Stomach smooth muscle (tissue), 2 donors: ENCODE data around the gene ARHGAP15.

Experiments used
- H3K27ac ChIP-seq: one replicate; pipeline ENCODE4 v1.7.0; 2013; ENCODE audit warnings: mild to moderate bottlenecking, low read length, inconsistent platforms
- H3K27me3 ChIP-seq, 2 donors: one replicate each; pipeline ENCODE4 v1.7.0; 2013; ENCODE audit warnings: low read length in 2 of 2; ENCODE audit not compliant: insufficient read depth in 2 of 2, control insufficient read depth in 1 of 2
- H3K36me3 ChIP-seq, 2 donors: one replicate each; pipeline ENCODE4 v1.7.0; 2013; ENCODE audit warnings: low read length in 2 of 2; ENCODE audit not compliant: control insufficient read depth in 2 of 2, insufficient read depth in 2 of 2
- H3K4me1 ChIP-seq: one replicate; pipeline ENCODE4 v1.7.0; 2013; ENCODE audit warnings: low read length; ENCODE audit not compliant: control insufficient read depth, insufficient read depth
- H3K4me3 ChIP-seq, 2 donors: one replicate each; pipeline ENCODE4 v1.7.0; 2013; ENCODE audit warnings: low read length in 2 of 2
- H3K9ac ChIP-seq, 2 donors: one replicate each; pipeline ENCODE4 v1.7.0; 2013; ENCODE audit warnings: low read length in 2 of 2, mild to moderate bottlenecking in 1 of 2
- H3K9me3 ChIP-seq, 2 donors: one replicate each; pipeline ENCODE4 v1.7.0; 2013; ENCODE audit warnings: low read length in 2 of 2; ENCODE audit not compliant: control insufficient read depth in 2 of 2
- donor health status: healthy.
- donor health status: Pancreatic carcinoma.

The ARHGAP15 gene

DNA sequence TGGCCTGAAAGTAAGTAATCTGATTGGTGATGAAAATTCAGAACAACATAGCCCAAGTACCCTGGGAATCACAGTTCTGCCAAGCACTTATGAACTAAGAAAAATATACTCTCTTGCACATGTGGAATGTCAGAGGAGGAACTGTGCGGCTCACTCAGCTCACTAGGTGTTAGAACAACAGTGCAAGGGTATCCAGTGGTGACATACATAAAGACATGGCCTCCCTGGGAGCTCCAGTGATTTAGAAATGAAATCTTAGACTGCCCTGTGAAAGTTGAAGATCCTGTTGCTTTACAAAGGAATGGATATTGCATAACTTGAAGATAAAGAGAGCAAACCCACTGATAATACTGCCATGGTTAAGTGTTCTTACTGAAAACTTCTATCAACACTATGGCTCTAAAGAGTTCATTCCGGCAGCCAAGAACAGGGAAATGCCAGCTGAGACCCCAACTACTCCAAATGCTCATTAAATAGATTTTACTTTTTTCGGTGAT is 246.2 kb downstream of the ARHGAP15 start:
- Histone ChIP-seq H3K36me3 (no peaks in the 10 kb centered on the region), H3K4me1 (no peaks in the 10 kb centered on the region), H3K9ac (no peak overlapping the region), H3K27ac (no peak overlapping the region), H3K9me3 (no peaks in the 10 kb centered on the region), H3K27me3 (no peaks in the 10 kb centered on the region), H3K4me3 (no peak overlapping the region)

DNA sequence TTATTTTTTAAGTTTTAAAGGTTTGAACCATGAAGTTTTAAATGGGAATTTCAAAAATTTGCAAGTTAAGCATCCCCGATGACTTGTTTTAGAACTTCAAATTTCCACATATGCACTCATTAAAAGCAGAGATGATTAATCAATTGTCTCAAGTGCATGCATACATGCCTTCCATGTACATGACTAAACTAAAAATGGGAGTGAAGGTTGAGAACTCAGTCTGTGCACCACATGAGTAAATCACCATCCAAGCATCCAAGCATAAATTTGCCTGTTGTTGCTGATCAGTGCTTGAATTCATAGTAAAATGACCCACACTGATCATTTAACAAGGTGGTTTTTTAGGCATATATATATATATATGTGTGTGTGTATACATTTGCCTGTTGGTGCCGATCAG is 249.8 kb downstream of the ARHGAP15 start:
- Histone ChIP-seq H3K9me3 (no peaks in the 10 kb centered on the region), H3K9ac (no peak overlapping the region), H3K27me3 (no peaks in the 10 kb centered on the region), H3K36me3 (no peaks in the 10 kb centered on the region), H3K4me1 (no peaks in the 10 kb centered on the region), H3K4me3 (no peak overlapping the region), H3K27ac (no peak overlapping the region)

DNA sequence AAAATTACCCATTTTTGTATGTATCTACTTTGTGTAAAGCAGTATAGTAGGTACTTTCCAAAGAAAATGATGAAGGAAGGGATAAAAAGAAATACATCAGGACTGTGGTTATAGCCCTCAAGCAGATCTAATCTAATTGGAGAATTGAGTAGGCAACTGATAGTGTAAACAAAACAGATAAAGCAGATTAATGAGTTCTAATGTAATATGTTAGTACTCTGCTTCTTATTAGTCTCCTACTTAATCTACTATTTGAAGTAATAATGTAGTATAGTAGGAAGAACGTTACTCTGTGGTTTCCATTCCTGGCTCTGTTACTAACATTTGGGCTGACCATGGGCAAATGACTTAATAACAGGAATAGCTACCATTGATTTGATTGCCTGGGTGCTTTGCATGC is 250.7 kb downstream of the ARHGAP15 start:
- Histone ChIP-seq H3K4me1 (no peaks in the 10 kb centered on the region), H3K27me3 (no peaks in the 10 kb centered on the region), H3K4me3 (no peak overlapping the region), H3K9ac (no peak overlapping the region), H3K36me3 (no peaks in the 10 kb centered on the region), H3K9me3 (no peaks in the 10 kb centered on the region), H3K27ac (no peak overlapping the region)

DNA sequence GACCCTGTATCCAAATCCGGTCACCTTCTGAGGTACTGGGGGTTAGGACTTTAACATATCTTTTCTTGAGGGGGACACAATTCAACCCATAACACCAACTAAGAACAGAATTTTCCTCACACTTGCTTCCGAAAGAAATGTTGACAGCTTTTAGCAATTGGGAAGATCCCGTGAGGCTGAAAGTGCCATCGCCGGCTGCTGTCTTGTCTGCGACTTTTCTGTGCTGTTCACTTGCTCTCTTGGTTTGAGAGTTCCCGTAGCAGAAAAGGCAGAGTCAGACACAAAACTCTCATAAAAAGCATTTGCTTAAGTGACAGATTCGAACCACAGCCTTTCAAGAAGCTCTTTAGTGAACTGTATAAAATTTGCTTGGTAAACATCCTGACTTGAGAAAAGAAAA is 253.4 kb downstream of the ARHGAP15 start:
- Histone ChIP-seq H3K9me3 (no peaks in the 10 kb centered on the region), H3K27me3 (no peaks in the 10 kb centered on the region), H3K4me1 (no peaks in the 10 kb centered on the region)

DNA sequence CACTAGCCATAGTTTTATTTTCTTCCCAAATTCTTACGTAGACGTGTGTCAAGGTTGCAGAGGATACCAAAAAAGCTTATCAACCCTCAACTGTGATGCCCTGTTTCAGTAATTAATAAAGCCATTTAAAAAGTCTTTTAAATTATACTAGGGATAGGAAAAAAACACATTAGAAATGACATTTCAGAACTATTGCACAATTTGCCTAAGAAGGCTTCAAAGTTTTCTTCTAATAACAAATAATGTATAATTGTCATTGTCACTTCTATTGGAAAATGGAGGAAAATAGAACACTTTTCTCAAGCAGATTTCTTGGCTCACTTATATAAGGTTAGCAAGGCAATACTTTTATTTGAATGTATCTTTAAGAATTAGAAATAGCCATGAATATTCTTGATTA is 253.8 kb downstream of the ARHGAP15 start:
- Histone ChIP-seq H3K9me3 (no peaks in the 10 kb centered on the region), H3K36me3 (no peaks in the 10 kb centered on the region), H3K4me3 (no peak overlapping the region), H3K27me3 (no peaks in the 10 kb centered on the region), H3K9ac (no peak overlapping the region), H3K4me1 (no peaks in the 10 kb centered on the region), H3K27ac (no peak overlapping the region)

More for the DNA sequence above, 253.4 kb downstream of the ARHGAP15 start:
- Histone ChIP-seq H3K4me3 (no peak overlapping the region), H3K9ac (no peak overlapping the region), H3K36me3 (no peaks in the 10 kb centered on the region), H3K27ac (no peak overlapping the region)

DNA sequence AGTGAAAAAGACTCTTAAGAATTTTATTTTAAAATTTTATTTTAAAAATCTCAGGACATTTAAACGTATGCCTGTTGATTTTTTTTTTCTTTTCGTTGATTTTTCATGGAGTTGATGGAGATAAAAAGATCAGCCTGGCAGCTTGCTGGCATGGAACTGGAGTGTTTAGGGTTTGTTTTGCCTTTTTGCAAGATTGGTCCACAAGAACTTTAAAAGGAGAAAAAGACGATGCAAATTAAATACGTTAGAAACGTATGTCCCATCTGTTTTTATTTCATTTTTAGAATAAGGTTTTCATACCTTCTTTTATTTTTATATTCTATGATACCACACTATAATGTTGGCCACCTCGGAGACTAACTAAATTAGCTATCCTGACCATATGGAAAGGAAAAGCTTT is 254.9 kb downstream of the ARHGAP15 start:
- no peaks in the 10 kb centered on the region for H3K4me1 ChIP-seq
- no peaks in the 10 kb centered on the region for H3K36me3 ChIP-seq
- no peaks in the 10 kb centered on the region for H3K9me3 ChIP-seq
- no peak overlapping the region for H3K4me3 ChIP-seq
- H3K27me3 ChIP-seq, result no peaks in the 10 kb centered on the region
- no peak overlapping the region for H3K27ac ChIP-seq
- no peak overlapping the region for H3K9ac ChIP-seq

DNA sequence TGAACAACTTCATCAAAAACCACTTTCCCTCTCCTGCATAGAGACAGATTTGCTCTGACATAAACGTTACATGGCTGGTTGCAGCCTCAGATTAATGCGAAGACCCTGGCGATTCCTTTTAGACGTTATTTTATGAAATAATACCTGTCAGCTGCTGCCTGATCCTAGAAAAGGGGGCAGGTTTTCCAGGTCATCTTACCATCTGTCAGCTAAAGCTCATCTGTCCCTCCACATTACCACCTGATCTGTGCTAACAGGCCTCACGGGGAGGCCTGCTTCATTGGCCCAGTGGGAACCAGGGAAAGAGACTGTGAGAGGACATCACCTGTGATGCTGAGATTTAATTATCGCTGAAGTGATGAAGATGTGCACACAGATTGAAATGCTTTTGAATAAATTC is 261.0 kb downstream of the ARHGAP15 start:
- Histone ChIP-seq H3K9ac (no peak overlapping the region), H3K27ac (no peak overlapping the region), H3K36me3 (no peaks in the 10 kb centered on the region), H3K9me3 (no peaks in the 10 kb centered on the region), H3K4me1 (no peaks in the 10 kb centered on the region), H3K4me3 (no peak overlapping the region), H3K27me3 (no peaks in the 10 kb centered on the region)

DNA sequence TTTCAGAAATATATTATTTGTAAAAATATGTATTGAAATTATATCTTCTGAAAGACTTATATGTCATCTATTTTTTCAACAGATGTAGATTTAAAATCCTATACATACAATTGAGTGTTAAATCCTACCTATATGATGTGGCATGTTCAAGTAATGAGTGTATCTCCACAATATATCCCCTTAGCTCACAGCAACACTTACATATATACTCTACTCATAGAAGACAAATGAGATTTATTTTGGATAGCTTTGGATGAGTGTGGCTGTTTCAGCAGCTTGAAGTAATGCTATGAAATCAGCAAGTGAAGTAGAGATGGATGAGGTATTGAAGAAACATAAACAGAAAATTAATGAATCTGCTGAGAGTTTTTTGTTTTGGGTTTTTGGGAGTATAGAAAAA is 263.1 kb downstream of the ARHGAP15 start:
- no peaks in the 10 kb centered on the region for H3K27me3 ChIP-seq
- H3K27ac ChIP-seq, result no peak overlapping the region
- H3K4me1 ChIP-seq, result no peaks in the 10 kb centered on the region

DNA sequence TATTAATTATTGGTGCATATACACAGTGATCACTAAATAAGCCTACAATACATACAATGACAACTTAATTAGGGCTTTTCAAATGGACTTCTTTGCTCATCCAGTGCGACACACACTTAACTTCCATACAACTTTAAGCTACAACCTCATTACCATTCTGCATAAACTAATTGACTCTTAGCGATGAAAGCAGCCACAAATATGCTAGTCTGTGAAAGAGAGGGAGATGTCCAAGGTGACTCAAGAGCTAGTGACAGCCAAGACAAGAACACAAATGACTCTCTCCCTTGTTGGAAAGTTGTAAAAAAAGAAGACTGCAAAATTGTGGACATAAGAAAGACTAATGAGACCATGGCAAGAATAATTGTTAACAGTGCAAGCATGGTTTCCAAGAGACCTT is 264.8 kb downstream of the ARHGAP15 start:
- no peaks in the 10 kb centered on the region for H3K9me3 ChIP-seq
- H3K27ac ChIP-seq, result no peak overlapping the region
- no peaks in the 10 kb centered on the region for H3K4me1 ChIP-seq
- H3K27me3 ChIP-seq, result no peaks in the 10 kb centered on the region
- no peak overlapping the region for H3K9ac ChIP-seq
- H3K4me3 ChIP-seq, result no peak overlapping the region
- no peaks in the 10 kb centered on the region for H3K36me3 ChIP-seq

More for the DNA sequence above, 263.1 kb downstream of the ARHGAP15 start:
- Histone ChIP-seq H3K36me3 (no peaks in the 10 kb centered on the region), H3K4me3 (no peak overlapping the region), H3K9me3 (no peaks in the 10 kb centered on the region), H3K9ac (no peak overlapping the region)

DNA sequence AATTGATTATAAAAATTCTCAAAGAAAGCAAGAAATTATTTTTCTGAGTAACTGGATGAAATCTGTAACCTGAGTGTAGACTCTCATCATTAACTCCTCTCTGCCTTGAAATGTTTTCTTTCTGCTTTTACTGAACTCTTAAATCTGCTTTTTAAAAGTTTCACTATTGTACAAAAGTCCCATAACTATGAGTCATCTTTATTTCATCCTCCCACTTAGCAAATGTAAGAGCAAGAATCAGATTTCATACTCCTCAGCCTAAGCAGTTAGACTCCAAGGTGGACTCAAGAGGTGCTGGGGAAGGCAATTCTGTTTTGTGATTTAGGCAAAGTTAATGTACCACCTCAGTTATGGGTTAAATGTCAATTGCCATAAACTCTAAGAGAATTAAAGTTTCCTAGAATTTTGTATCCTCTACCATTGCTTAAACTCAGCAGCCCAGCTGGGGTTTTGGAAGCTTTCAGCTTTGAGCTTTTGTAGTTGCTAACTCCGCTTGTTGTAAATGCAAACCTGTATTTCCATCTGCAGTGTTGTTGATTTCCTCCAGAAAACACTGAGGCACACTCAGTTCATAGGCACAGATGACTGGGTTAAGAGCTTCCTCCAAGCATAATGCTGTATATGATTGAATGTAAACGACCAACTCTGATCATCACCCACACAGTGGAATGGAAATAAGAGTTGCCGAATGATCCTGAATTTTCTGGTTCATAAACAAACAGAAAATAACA is 268.8 kb downstream of the ARHGAP15 start:
- H3K4me3 ChIP-seq, result no peak overlapping the region
- no peak overlapping the region for H3K27ac ChIP-seq
- H3K27me3 ChIP-seq, result no peaks in the 10 kb centered on the region
- H3K9me3 ChIP-seq, result no peaks in the 10 kb centered on the region
- no peaks in the 10 kb centered on the region for H3K36me3 ChIP-seq
- no peak overlapping the region for H3K9ac ChIP-seq
- no peaks in the 10 kb centered on the region for H3K4me1 ChIP-seq

DNA sequence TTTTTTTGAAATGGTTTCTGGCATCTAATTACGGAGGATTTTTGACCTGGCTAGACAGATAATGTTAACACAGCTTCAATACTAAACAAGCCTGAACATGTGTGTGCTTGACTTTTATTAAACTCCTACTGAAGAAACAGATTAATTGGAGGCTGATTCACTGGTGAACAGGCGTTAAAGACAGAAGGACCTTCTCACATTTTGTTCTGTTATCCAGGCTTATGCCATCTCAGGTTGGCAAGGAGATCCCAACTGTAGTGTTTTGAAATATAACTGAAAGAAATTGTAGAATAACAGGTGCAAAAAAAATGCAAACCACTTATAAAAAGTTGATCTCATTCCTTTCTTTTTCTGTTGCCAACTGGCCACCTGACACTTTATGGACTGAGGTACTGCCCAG is 269.6 kb downstream of the ARHGAP15 start:
- H3K36me3 ChIP-seq, result no peaks in the 10 kb centered on the region
- H3K4me3 ChIP-seq, result no peak overlapping the region
- no peak overlapping the region for H3K27ac ChIP-seq
- H3K4me1 ChIP-seq, result no peaks in the 10 kb centered on the region
- H3K27me3 ChIP-seq, result no peaks in the 10 kb centered on the region
- H3K9me3 ChIP-seq, result no peaks in the 10 kb centered on the region
- no peak overlapping the region for H3K9ac ChIP-seq
